ENCODE data around the gene ALG8. TPM values are rescaled to one million over a fixed set of nuclear protein-coding genes. Genes with fewer than 3 reads are reported as not detected.
"Not testable (repeated sequence)": the region's sequence is repeated elsewhere in the genome, so short reads cannot be mapped to it uniquely, and the experiment has no call there.

ALG8 gene
- total and polyA plus RNA-seq, 2 experiments from 2014 or later: 41.6 to 57.2 TPM

GRCh38 chr11:78176605-78177141, 37.2 kb upstream of the ALG8 start:
- peaks cover 51% of the 10 kb centered on the region for H3K79me2 ChIP-seq (ENCODE audit: insufficient read depth)
- H3K27me3 ChIP-seq (replicated peaks; ENCODE audit: insufficient read depth): no peaks in the 10 kb centered on the region
- no peak overlapping the region for H3K27ac ChIP-seq
- no peak overlapping the region for H3K4me3 ChIP-seq
- no peak overlapping the region for H3K4me2 ChIP-seq (ENCODE audit: unreplicated experiment)
- in situ Hi-C loops (cut with MboI): no loop called here
- no peaks in the 10 kb centered on the region for H3F3A ChIP-seq (ENCODE audit: insufficient read depth)
- DNase-seq: no peak
- TF ChIP-seq EZH2 (IDR thresholded peaks at IDR 0.05; ENCODE audit: insufficient read depth, poor library complexity, severe bottlenecking): no peak
- TF ChIP-seq EZH2phosphoT487 (IDR thresholded peaks at IDR 0.05; ENCODE audit: insufficient read depth, low read depth): no peak
- peaks cover 14% of the 10 kb centered on the region; the same call in 1 of the 2 replicates for H3K36me3 ChIP-seq (ENCODE audit: low read depth)
- H3K4me1 ChIP-seq (ENCODE audit: insufficient read depth): no peaks in the 10 kb centered on the region
- H3K9ac ChIP-seq: no peak overlapping the region
- WGBS, 2 experiments (ENCODE audit: low coverage in 1 of 2, low lambda C conversion rate in 2 of 2, missing lambda C conversion rate in 2 of 2): 96 to 98% methylated on average over 10 of the region's 10 CpGs
- no peaks in the 10 kb centered on the region for H3K9me2 ChIP-seq (ENCODE audit: insufficient read depth)
- H4K20me1 ChIP-seq (ENCODE audit: insufficient read depth): no peaks in the 10 kb centered on the region
- no peaks in the 10 kb centered on the region for H3K9me3 ChIP-seq (ENCODE audit: low read depth)
- no peak overlapping the region for H2AFZ ChIP-seq

DNA sequence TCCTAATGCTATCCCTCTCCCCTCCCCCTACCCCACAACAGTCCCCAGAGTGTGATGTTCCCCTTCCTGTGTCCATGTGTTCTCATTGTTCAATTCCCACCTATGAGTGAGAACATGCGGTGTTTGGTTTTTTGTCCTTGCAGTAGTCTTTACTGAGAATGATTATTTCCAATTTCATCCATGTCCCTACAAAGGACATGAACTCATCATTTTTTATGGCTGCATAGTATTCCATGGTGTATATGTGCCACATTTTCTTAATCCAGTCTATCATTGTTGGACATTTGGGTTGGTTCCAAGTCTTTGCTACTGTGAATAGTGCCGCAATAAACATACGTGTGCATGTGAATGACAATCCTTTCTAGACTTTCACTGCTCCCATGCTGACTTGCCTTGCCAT, 36.4 kb upstream of the ALG8 start:
- H3K27ac ChIP-seq; H3K27me3 ChIP-seq (replicated peaks; ENCODE audit: insufficient read depth); H3K9me3 ChIP-seq (ENCODE audit: low read depth); H3F3A ChIP-seq (ENCODE audit: insufficient read depth); H3K4me3 ChIP-seq; H3K4me2 ChIP-seq (ENCODE audit: unreplicated experiment); H3K9ac ChIP-seq; in situ Hi-C loops (cut with MboI); H2AFZ ChIP-seq; DNase-seq; H3K36me3 ChIP-seq (ENCODE audit: low read depth); H3K4me1 ChIP-seq (ENCODE audit: insufficient read depth); H4K20me1 ChIP-seq (ENCODE audit: insufficient read depth); H3K9me2 ChIP-seq (ENCODE audit: insufficient read depth): not testable (repeated sequence)
- H3K79me2 ChIP-seq (ENCODE audit: insufficient read depth): peaks cover 43% of the 10 kb centered on the region
- 99 to 100% methylated on average over 3 of the region's 3 CpGs for WGBS, 2 experiments (ENCODE audit: low coverage in 1 of 2, low lambda C conversion rate in 2 of 2, missing lambda C conversion rate in 2 of 2)

DNA sequence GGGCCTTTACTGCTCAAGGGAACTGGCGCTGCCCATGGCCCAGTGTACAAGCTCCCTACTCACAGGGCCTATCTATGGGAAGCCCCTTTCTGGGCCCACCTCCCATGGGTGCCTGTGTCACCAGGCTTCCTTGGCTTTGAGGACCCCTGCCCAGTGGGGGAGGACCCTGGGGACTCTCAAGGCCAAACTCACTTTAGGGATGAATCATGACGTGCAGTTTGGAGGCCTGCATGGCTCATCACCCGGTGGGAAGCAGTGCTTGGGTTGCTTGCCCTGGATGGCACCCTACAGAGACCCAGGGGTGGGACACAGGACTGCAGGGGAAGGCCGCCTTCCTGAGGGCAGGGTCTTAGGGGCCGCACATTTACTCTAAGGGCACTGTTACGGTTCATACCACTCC, 32.5 kb upstream of the ALG8 start:
- no peak overlapping the region for H2AFZ ChIP-seq
- no peak overlapping the region for H3K27ac ChIP-seq
- H4K20me1 ChIP-seq (ENCODE audit: insufficient read depth): no peaks in the 10 kb centered on the region
- no peaks in the 10 kb centered on the region for H3K9me2 ChIP-seq (ENCODE audit: insufficient read depth)
- TF ChIP-seq EZH2phosphoT487 (IDR thresholded peaks at IDR 0.05; ENCODE audit: insufficient read depth, low read depth) (no peak), EZH2 (IDR thresholded peaks at IDR 0.05; ENCODE audit: insufficient read depth, poor library complexity, severe bottlenecking) (no peak)
- peaks cover 7% of the 10 kb centered on the region for H3K79me2 ChIP-seq (ENCODE audit: insufficient read depth)
- H3K27me3 ChIP-seq (replicated peaks; ENCODE audit: insufficient read depth): no peaks in the 10 kb centered on the region
- peaks cover 18% of the 10 kb centered on the region for H3K4me1 ChIP-seq (ENCODE audit: insufficient read depth)
- H3K4me2 ChIP-seq (ENCODE audit: unreplicated experiment): no peak overlapping the region
- no peak for DNase-seq
- H3K9me3 ChIP-seq (ENCODE audit: low read depth): no peaks in the 10 kb centered on the region
- in situ Hi-C loops (cut with MboI): no loop called here
- no peak overlapping the region for H3K4me3 ChIP-seq
- WGBS, 2 experiments (ENCODE audit: low coverage in 1 of 2, low lambda C conversion rate in 2 of 2, missing lambda C conversion rate in 2 of 2): 88 to 94% methylated on average over 6 of the region's 6 CpGs
- H3K36me3 ChIP-seq (ENCODE audit: low read depth): peaks cover 8% of the 10 kb centered on the region; the same call in 1 of the 2 replicates
- peaks cover 20% of the 10 kb centered on the region for H3F3A ChIP-seq (ENCODE audit: insufficient read depth)
- H3K9ac ChIP-seq: no peak overlapping the region

DNA sequence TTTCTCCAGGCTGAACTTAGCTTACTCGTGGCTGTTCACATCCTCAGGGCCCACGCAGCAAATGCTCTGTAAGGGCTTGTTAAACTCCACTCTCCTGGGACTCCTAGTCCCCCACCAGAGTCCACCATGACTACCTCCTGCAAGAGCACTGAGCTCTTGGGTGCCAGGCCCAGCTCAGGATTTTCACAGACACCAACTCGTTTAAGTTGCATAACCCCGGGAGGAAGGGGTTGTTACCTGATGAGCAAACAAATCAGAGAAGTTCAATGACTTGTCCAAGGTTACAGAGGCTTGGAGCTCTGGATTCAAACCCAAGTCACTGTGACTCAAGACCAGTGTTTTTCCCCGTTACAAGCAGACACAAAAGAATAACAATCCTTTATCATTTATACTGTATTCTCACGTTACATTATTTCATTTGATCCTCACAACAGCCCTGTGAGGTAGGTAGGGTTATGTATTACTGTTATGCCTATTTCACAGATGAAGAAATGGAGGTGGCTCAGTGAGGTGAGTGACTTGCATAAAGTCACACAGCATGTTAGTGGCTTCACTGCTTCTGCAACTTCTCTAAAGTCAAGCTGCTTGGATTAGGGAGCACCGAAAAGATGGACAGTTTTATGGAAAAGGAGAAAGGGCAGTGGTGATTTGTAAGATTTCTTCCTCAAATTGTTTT, 31.6 kb upstream of the ALG8 start:
- in situ Hi-C loops (cut with MboI): no loop called here
- Histone ChIP-seq H2AFZ (no peak overlapping the region), H3K9me3 (ENCODE audit: low read depth) (no peaks in the 10 kb centered on the region), H3K36me3 (ENCODE audit: low read depth) (peaks cover 8% of the 10 kb centered on the region; the same call in 1 of the 2 replicates), H3K9me2 (ENCODE audit: insufficient read depth) (no peaks in the 10 kb centered on the region), H3K4me2 (ENCODE audit: unreplicated experiment) (no peak overlapping the region), H3K4me3 (no peak overlapping the region), H4K20me1 (ENCODE audit: insufficient read depth) (no peaks in the 10 kb centered on the region), H3K4me1 (ENCODE audit: insufficient read depth) (peaks cover 18% of the 10 kb centered on the region), H3K27ac (no peak overlapping the region), H3K79me2 (ENCODE audit: insufficient read depth) (peaks cover under 1% of the 10 kb centered on the region; the same call in 1 of the 2 replicates), H3K27me3 (replicated peaks; ENCODE audit: insufficient read depth) (no peaks in the 10 kb centered on the region), H3F3A (ENCODE audit: insufficient read depth) (peaks cover 20% of the 10 kb centered on the region), H3K9ac (no peak overlapping the region)
- WGBS, 2 experiments (ENCODE audit: low coverage in 1 of 2, low lambda C conversion rate in 2 of 2, missing lambda C conversion rate in 2 of 2): 77 to 83% methylated on average over 7 of the region's 7 CpGs
- TF ChIP-seq EZH2phosphoT487 (IDR thresholded peaks at IDR 0.05; ENCODE audit: insufficient read depth, low read depth): no peak
- TF ChIP-seq EZH2 (IDR thresholded peaks at IDR 0.05; ENCODE audit: insufficient read depth, poor library complexity, severe bottlenecking): no peak
- no peak for DNase-seq

All from GM23248 (cell line).